Colonic mucosa (tissue), 4 donors: Measurements from ENCODE around the gene COA5. TPM values are rescaled to one million over a fixed set of nuclear protein-coding genes. Genes with fewer than 3 reads are reported as not detected.

Experiments used
- DNase-seq: peaks from one replicate; pipeline ENCODE4 v3.0.0-alpha.2; 2020
- H3K27ac ChIP-seq: fragments of 200-600 bp; one replicate; pipeline ENCODE4 v1.8.0; 2021
- H3K27me3 ChIP-seq: fragments of 200-600 bp; one replicate; pipeline ENCODE4 v1.8.0; 2021
- H3K36me3 ChIP-seq: fragments of 200-600 bp; one replicate; pipeline ENCODE4 v1.8.0; 2021
- H3K4me1 ChIP-seq: fragments of 200-600 bp; one replicate; pipeline ENCODE4 v1.8.0; 2021; ENCODE audit warnings: mild to moderate bottlenecking
- H3K4me3 ChIP-seq: fragments of 200-600 bp; one replicate; pipeline ENCODE4 v1.8.0; 2021
- H3K9ac ChIP-seq, 2 donors: one replicate each; pipeline ENCODE4 v1.7.0; 2013; ENCODE audit warnings: control low read depth in 2 of 2, low read depth in 2 of 2, low read length in 2 of 2
- H3K9me3 ChIP-seq: fragments of 200-600 bp; one replicate; pipeline ENCODE4 v1.8.0; 2021
- intact Hi-C: fragments of 100-400 bp; cut with DNase I; formaldehyde crosslinking; loops from one replicate; pipeline ENCODE4 v1.14.1; 2022
- total RNA-seq, 2 donors: library from RNA; stranded (reverse); fragmentation: NEBNext Ultra II Directional in 1 of 2; extraction: Animal tissue kit (Norgen Biotek cat#: 25700) in 1 of 2; gene quantifications; one replicate each; pipeline ENCODE4 v1.2.1, GENCODE V29; 2021
- TF ChIP-seq, protein P1 (sequence below): fragments of 200-600 bp; IDR thresholded peaks from one replicate; pipeline ENCODE4 v1.8.0; 2022; ENCODE audit warnings: antibody characterized with exemption, mild to moderate bottlenecking
- donor health status: healthy.
- donor health status: DM: no; HTN: no; CAD: no.
- donor health status: DM: no; HTN: no; CAD: no.

The COA5 gene
- total RNA-seq, 2 donors from 2014 or later, result 23.5 to 27.1 TPM

DNA sequence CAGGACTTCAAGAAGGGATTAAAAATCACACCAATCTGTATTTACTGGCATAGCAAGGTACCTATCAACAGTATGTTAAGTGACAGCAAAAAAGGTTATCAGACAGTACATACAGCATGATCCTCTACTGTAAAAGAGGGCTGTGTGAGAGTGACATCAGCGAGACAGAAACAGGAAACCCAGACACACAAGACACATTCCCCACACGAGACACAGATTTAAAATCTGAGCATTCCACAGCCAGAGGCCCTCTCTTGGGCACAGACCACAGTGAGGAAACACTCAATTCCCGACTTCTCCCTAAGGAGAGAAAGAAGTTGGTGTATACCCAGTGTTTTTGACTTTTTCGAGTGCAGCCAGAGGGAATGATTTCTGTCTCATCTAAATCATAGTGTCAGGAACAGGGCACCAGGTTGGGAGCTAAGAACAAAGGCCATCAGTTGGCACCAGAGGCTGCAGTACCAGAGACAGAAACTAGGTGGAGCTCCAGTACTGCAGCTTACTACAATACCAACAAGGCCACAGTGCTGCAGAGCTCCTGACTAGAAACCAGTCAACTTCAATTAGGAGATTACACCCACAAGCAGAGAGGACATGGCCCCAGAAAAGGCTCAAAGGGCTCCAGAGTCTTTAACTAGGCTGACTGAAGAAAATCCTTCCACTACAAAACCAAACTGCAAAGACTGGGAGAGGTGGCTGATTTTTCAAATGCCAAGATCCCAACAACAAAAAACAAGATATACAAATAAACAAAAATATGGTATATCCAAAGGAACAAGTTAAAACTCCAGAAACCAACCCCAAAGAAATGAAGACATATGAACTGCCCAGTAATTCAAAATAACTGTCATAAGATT, 41.1 kb upstream of the COA5 start:
- peak; percentile 89 for DNase-seq
- intact Hi-C loops, result loop anchor here (2.0 to 10.0 kb wide), 2 partner anchors 187 to 415 kb away; no protein-coding TSS in a partner anchor
- TF ChIP-seq, protein P1, sequence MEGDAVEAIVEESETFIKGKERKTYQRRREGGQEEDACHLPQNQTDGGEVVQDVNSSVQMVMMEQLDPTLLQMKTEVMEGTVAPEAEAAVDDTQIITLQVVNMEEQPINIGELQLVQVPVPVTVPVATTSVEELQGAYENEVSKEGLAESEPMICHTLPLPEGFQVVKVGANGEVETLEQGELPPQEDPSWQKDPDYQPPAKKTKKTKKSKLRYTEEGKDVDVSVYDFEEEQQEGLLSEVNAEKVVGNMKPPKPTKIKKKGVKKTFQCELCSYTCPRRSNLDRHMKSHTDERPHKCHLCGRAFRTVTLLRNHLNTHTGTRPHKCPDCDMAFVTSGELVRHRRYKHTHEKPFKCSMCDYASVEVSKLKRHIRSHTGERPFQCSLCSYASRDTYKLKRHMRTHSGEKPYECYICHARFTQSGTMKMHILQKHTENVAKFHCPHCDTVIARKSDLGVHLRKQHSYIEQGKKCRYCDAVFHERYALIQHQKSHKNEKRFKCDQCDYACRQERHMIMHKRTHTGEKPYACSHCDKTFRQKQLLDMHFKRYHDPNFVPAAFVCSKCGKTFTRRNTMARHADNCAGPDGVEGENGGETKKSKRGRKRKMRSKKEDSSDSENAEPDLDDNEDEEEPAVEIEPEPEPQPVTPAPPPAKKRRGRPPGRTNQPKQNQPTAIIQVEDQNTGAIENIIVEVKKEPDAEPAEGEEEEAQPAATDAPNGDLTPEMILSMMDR, result peak; percentile 98
- H3K27me3 ChIP-seq, result no peaks in the 10 kb centered on the region
- H3K4me3 ChIP-seq, result no peak overlapping the region
- no peaks in the 10 kb centered on the region for H3K36me3 ChIP-seq
- H3K9ac ChIP-seq, result peak overlapping the region in 1 of 2 donors; percentile 9
- H3K4me1 ChIP-seq, result no peaks in the 10 kb centered on the region
- H3K9me3 ChIP-seq, result no peaks in the 10 kb centered on the region
- H3K27ac ChIP-seq, result no peak overlapping the region

DNA sequence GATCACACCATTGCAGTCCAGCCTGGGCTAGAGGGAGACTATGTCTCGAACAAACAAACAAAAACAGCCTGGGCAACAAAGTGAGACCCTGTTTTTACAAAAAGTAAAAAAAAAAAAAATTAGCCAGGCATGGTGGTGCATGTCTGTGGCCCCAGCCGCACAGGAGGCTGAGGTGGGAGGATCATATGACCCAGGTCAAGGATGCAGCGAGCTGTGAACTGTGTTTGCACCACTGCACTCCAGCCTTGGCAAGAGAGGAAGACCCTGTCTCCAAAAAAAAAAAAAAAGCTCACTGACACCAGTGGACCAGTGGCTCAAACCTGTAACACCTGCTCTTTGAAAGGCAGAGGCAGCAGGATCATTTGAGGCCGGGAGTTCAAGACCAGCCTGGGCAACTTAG, 40.1 kb upstream of the COA5 start:
- TF ChIP-seq, protein P1, result no peak
- Histone ChIP-seq H3K27ac (no peak overlapping the region), H3K4me3 (no peak overlapping the region), H3K4me1 (no peaks in the 10 kb centered on the region), H3K9ac (no peak overlapping the region), H3K36me3 (no peaks in the 10 kb centered on the region), H3K27me3 (no peaks in the 10 kb centered on the region), H3K9me3 (no peaks in the 10 kb centered on the region)
- no peak for DNase-seq
- intact Hi-C loops, result loop anchor here (2.0 to 10.0 kb wide), 2 partner anchors 188 to 416 kb away; no protein-coding TSS in a partner anchor

DNA sequence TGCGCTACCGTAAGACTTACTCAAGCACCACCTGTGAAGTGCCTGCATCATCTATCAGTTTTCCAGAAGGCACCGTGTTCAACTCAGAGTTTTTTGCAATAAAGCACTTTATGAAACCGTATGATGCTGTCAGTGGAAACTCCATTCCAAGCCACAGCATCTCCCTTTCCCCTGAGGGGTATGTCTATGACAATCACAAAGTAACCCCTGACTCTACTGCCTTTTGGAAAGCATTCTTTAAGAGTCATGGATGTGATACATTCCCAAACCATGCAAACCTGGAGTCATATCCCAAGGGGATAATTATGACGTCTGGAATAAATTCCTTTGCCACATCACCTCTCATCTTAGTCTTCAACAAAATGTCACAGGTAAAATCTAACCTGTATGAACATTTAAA, 39.3 kb upstream of the COA5 start:
- Histone ChIP-seq H3K9me3 (no peaks in the 10 kb centered on the region), H3K27ac (no peak overlapping the region), H3K4me1 (no peaks in the 10 kb centered on the region), H3K27me3 (no peaks in the 10 kb centered on the region), H3K36me3 (no peaks in the 10 kb centered on the region), H3K4me3 (no peak overlapping the region), H3K9ac (no peak overlapping the region)
- intact Hi-C loops, result loop anchor here (2.0 to 10.0 kb wide), 2 partner anchors 189 to 417 kb away; no protein-coding TSS in a partner anchor
- DNase-seq, result no peak
- TF ChIP-seq, protein P1, result no peak

DNA sequence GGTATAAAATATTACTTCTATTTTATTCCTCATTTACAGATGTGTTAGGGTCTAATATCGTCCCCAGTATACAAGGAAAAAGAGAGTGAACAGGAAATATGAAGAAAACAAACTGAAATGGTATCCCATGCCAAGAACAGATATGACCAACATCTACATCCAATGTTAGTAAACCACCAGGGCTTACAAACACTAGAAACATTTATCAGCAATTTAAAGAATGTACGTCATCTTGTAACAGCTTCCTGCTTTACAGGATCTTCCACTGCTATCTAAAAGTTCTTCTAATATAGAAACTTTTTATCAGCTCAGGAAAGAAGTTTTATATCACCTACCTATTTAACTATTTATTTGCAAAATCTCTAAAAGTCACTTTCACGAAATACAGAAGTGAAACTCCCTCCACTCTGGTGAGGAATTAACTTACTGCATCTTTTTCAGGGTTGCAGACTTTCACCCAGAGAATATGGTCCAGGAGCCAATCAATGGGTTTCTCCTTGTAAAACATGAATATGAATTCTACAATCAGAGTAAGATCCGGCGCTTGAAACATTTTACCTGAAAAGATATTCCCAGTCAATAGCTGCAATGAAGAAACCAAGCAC, 35.3 kb upstream of the COA5 start:
- H3K4me3 ChIP-seq, result no peak overlapping the region
- no peaks in the 10 kb centered on the region for H3K9me3 ChIP-seq
- intact Hi-C loops, result loop anchor here (10.0 kb wide), 1 partner anchor 421 kb away; no protein-coding TSS in a partner anchor
- no peak overlapping the region for H3K9ac ChIP-seq
- no peak for DNase-seq
- H3K27me3 ChIP-seq, result no peaks in the 10 kb centered on the region
- H3K4me1 ChIP-seq, result no peaks in the 10 kb centered on the region
- no peak overlapping the region for H3K27ac ChIP-seq
- TF ChIP-seq, protein P1, result no peak
- no peaks in the 10 kb centered on the region for H3K36me3 ChIP-seq

DNA sequence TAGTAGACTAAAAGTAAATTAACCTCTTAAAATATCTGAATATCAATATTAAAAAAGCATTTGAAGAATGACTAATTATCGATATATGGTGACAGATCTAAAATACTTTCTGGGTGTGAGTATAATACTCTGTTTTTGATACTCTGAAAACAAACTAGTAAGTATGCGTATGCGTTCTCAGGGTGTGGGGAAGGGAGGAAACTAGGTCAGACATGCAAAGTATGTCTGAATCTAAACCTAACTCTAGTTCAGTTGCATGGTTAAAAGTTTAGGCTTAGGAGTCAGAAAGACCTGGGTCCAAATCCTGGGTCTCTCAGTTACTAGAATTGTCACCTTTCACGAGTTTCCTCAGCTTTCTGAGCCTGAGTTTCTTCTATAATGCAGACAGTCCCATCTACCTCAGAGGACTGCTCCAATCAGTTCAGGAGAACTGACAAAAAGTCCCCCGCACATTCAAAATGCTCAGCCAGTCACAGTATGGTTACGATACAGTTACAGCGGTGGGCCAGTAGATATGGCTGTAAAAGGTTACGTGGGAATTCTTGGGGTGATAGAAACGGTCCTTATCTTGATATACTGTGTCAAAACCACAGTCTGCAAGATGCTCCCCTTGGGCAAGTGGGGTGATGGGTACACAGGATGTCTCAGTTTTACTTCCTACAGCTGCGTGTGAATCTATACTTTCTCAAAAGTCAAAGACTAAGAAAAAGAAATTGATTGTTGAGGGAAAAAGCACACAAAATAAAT, 29.3 kb upstream of the COA5 start:
- DNase-seq, result no peak
- no peak overlapping the region for H3K4me3 ChIP-seq
- H3K9me3 ChIP-seq, result no peaks in the 10 kb centered on the region
- no peak overlapping the region for H3K27ac ChIP-seq
- intact Hi-C loops, result no loop called here
- peaks cover 12% of the 10 kb centered on the region for H3K36me3 ChIP-seq
- no peaks in the 10 kb centered on the region for H3K27me3 ChIP-seq
- TF ChIP-seq, protein P1, result no peak
- no peak overlapping the region for H3K9ac ChIP-seq
- no peaks in the 10 kb centered on the region for H3K4me1 ChIP-seq
